GM23338 (cell line): Measurements from ENCODE around the gene GDI2. TPM values are rescaled to one million over a fixed set of nuclear protein-coding genes. Genes with fewer than 3 reads are reported as not detected.

Experiments used
- ATAC-seq: fragments of 200-7000 bp; cut with Tn5 transposase; 3 replicates; pipeline ENCODE4 v1.9.1; 2020
- DNase-seq: peaks from one replicate; pipeline ENCODE4 v3.0.0-alpha.2; 2015; ENCODE audit warnings: low spot score
- H2AFZ ChIP-seq: fragments of 200-600 bp; sonication (generic); 2 replicates; pipeline ENCODE4 v1.8.0; 2016; ENCODE audit warnings: antibody characterized with exemption, mild to moderate bottlenecking, moderate library complexity
- H3F3A ChIP-seq: fragments of 200-600 bp; sonication (generic); replicated peaks from 2 replicates; pipeline ENCODE4 v1.8.0; 2017; ENCODE audit warnings: antibody characterized with exemption, mixed run types, low read depth
- H3K27ac ChIP-seq: fragments of 200-600 bp; sonication (generic); 2 replicates; pipeline ENCODE4 v1.6.1; 2016; ENCODE audit warnings: low read depth
- H3K27me3 ChIP-seq: fragments of 200-600 bp; sonication (generic); 2 replicates; pipeline ENCODE4 v1.8.0; 2016; ENCODE audit warnings: mild to moderate bottlenecking, mixed run types, moderate library complexity; ENCODE audit not compliant: insufficient read depth
- H3K36me3 ChIP-seq: fragments of 200-600 bp; sonication (generic); 2 replicates; pipeline ENCODE4 v1.8.0; 2016; ENCODE audit warnings: mild to moderate bottlenecking; ENCODE audit not compliant: insufficient read depth
- H3K4me1 ChIP-seq: fragments of 200-600 bp; sonication (generic); 2 replicates; pipeline ENCODE4 v1.8.0; 2016; ENCODE audit warnings: mild to moderate bottlenecking, moderate library complexity; ENCODE audit not compliant: insufficient read depth
- H3K4me2 ChIP-seq: fragments of 200-600 bp; sonication (generic); 2 replicates; pipeline ENCODE4 v1.7.1; 2017; ENCODE audit warnings: mixed run types
- H3K4me3 ChIP-seq: fragments of 200-600 bp; sonication (generic); 2 replicates; pipeline ENCODE4 v1.6.1; 2016; ENCODE audit warnings: mixed run types
- H3K79me2 ChIP-seq: fragments of 200-600 bp; sonication (generic); replicated peaks from 2 replicates; pipeline ENCODE4 v1.8.0; 2017; ENCODE audit warnings: mild to moderate bottlenecking; ENCODE audit not compliant: insufficient read depth
- H3K9me2 ChIP-seq: fragments of 200-600 bp; sonication (generic); 2 replicates; pipeline ENCODE4 v1.8.0; 2017; ENCODE audit not compliant: insufficient read depth
- H4K20me1 ChIP-seq: fragments of 200-600 bp; sonication (generic); replicated peaks from 2 replicates; pipeline ENCODE4 v1.8.0; 2017; ENCODE audit warnings: mild to moderate bottlenecking; ENCODE audit not compliant: insufficient read depth
- H3K27ac Mint-ChIP-seq: 2 replicates; pipeline ENCODE4 v1.8.0; 2020; ENCODE audit warnings: inconsistent platforms, mild to moderate bottlenecking, moderate library complexity, mixed read lengths
- H3K27me3 Mint-ChIP-seq: 3 replicates; pipeline ENCODE4 v1.8.0; 2022; ENCODE audit warnings: low read depth, mild to moderate bottlenecking, moderate library complexity, mixed read lengths, inconsistent platforms; ENCODE audit not compliant: insufficient read depth, poor library complexity
- H3K36me3 Mint-ChIP-seq: 3 replicates; pipeline ENCODE4 v1.8.0; 2021; ENCODE audit warnings: low read depth, mild to moderate bottlenecking, inconsistent platforms, moderate library complexity, mixed read lengths
- H3K4me1 Mint-ChIP-seq: 3 replicates; pipeline ENCODE4 v1.8.0; 2020; ENCODE audit warnings: mild to moderate bottlenecking, inconsistent platforms, mixed read lengths
- H3K4me3 Mint-ChIP-seq: 3 replicates; pipeline ENCODE4 v1.8.0; 2021; ENCODE audit warnings: moderate library complexity, mild to moderate bottlenecking, inconsistent platforms, mixed read lengths
- H3K9me3 Mint-ChIP-seq: 3 replicates; pipeline ENCODE4 v1.8.0; 2020; ENCODE audit warnings: moderate library complexity, mild to moderate bottlenecking, inconsistent platforms, mixed read lengths
- CREB1 ChIP-seq: fragments of 250-450 bp; sonication (Bioruptor Pico); IDR thresholded peaks from 2 replicates; pipeline ENCODE4 v1.5.0; 2020; ENCODE audit warnings: low read depth, mild to moderate bottlenecking, moderate library complexity
- ETS1 ChIP-seq: IDR thresholded peaks from 2 replicates; pipeline ENCODE4 v1.6.1; 2016; ENCODE audit warnings: antibody characterized with exemption
- EZH2 ChIP-seq: fragments of 200-600 bp; sonication (generic); IDR thresholded peaks from one replicate; pipeline ENCODE4 v1.8.0; 2017; ENCODE audit warnings: antibody characterized with exemption, mild to moderate bottlenecking, low read depth; ENCODE audit not compliant: unreplicated experiment
- EZH2phosphoT487 ChIP-seq: fragments of 200-600 bp; sonication (generic); IDR thresholded peaks from one replicate; pipeline ENCODE4 v1.8.1; 2018; ENCODE audit warnings: antibody characterized with exemption; ENCODE audit not compliant: unreplicated experiment
- JUNB ChIP-seq: IDR thresholded peaks from one replicate; pipeline ENCODE4 v1.6.1; 2016; ENCODE audit warnings: antibody characterized with exemption; ENCODE audit not compliant: unreplicated experiment
- NANOG ChIP-seq: IDR thresholded peaks from 2 replicates; pipeline ENCODE4 v1.6.1; 2016; ENCODE audit warnings: antibody characterized with exemption, borderline replicate concordance
- POLR2AphosphoS5 ChIP-seq: IDR thresholded peaks from 2 replicates; pipeline ENCODE4 v1.6.1; 2016; ENCODE audit warnings: antibody characterized with exemption, low read depth
- STAT1 ChIP-seq: IDR thresholded peaks from one replicate; pipeline ENCODE4 v1.6.1; 2016; ENCODE audit warnings: antibody characterized with exemption; ENCODE audit not compliant: unreplicated experiment
- ZNF114 ChIP-seq: fragments of 250-450 bp; sonication (Bioruptor Pico); IDR thresholded peaks from 2 replicates; pipeline ENCODE4 v1.5.0; 2020; ENCODE audit warnings: mild to moderate bottlenecking, moderate library complexity
- ZNF462 ChIP-seq: fragments of 250-450 bp; sonication (Bioruptor Pico); IDR thresholded peaks from 2 replicates; pipeline ENCODE4 v1.5.0; 2020; ENCODE audit warnings: mild to moderate bottlenecking, moderate library complexity
- polyA plus RNA-seq: library from polyadenylated mRNA; unstranded; fragments of >200 nt; fragmentation: Nextera tagmentation; extraction: Ambion mirVana; gene quantifications from 2 replicates; pipeline ENCODE4 v1.2.1, GENCODE V29; 2016
- total RNA-seq: library from RNA; depleted of rRNA; stranded (reverse); fragments of >200 nt; shearing (Covaris generic); gene quantifications from 2 replicates; pipeline ENCODE4 v1.2.3, GENCODE V29; 2014

Gene GDI2
- total and polyA plus RNA-seq, 2 experiments from 2014 or later, result 269 to 505 TPM

DNA sequence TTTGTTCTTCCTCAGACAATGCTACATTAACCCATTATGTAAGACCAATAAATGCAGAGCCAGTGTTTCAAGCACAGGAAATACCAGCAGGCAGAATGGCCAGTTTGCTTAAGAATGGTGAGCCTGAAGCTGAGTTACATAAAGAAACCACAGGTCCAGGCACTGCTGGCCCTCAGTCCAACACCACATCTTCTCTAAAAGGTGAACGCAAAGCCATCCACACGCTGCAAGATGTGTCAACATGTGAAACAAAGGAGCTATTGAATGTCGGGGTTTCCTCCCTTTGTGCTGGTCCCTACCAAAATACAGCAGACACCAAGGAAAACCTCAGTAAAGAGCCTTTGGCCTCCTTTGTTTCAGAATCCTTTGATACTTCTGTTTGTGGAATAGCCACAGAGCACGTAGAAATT lies 64.8 kb downstream of the GDI2 start (continued):
- TF ChIP-seq ZNF462, result no peak
- TF ChIP-seq NANOG, result no peak
- no peak for TF ChIP-seq STAT1
- no peak for TF ChIP-seq CREB1
- no peak for TF ChIP-seq ZNF114
- no peak for TF ChIP-seq EZH2phosphoT487
- TF ChIP-seq POLR2AphosphoS5, result no peak
- no peak for TF ChIP-seq ETS1

GRCh38 chr10:5746197-5746596 lies 67.0 kb downstream of the GDI2 start:
- peaks cover 8% of the 10 kb centered on the region; the same call in 1 of the 2 replicates for H3K79me2 ChIP-seq
- no peak overlapping the region for H3K4me3 ChIP-seq
- H3K27me3 Mint-ChIP-seq, result peaks cover 2% of the 10 kb centered on the region
- no peak overlapping the region for H3K27ac Mint-ChIP-seq
- no peaks in the 10 kb centered on the region for H3F3A ChIP-seq
- peaks cover 51% of the 10 kb centered on the region for H3K36me3 Mint-ChIP-seq
- H3K4me3 Mint-ChIP-seq, result no peak overlapping the region
- no peak for DNase-seq
- no peak overlapping the region for H2AFZ ChIP-seq
- no peak overlapping the region for H3K27ac ChIP-seq
- H3K4me1 ChIP-seq, result peaks cover 11% of the 10 kb centered on the region
- ATAC-seq, result no peak
- H3K9me2 ChIP-seq, result no peaks in the 10 kb centered on the region
- H3K36me3 ChIP-seq, result peaks cover 28% of the 10 kb centered on the region
- peaks cover 9% of the 10 kb centered on the region for H4K20me1 ChIP-seq
- no peaks in the 10 kb centered on the region for H3K27me3 ChIP-seq
- H3K4me2 ChIP-seq, result no peak overlapping the region
- H3K4me1 Mint-ChIP-seq, result peaks cover 23% of the 10 kb centered on the region; the same call in 2 of the 3 replicates
- no peaks in the 10 kb centered on the region for H3K9me3 Mint-ChIP-seq
- no peak for TF ChIP-seq CREB1
- TF ChIP-seq EZH2, result no peak
- TF ChIP-seq ZNF114, result no peak
- TF ChIP-seq EZH2phosphoT487, result no peak
- TF ChIP-seq JUNB, result no peak
- TF ChIP-seq ZNF462, result no peak
